Trophoblast cell (in vitro differentiated cells and primary cell): Measurements from ENCODE around the gene CHERP.

Source experiments
- DNase-seq, 2 donors: peaks; one replicate each; pipeline ENCODE4 v3.0.0-alpha.2; 2016
- H2AFZ ChIP-seq: 2 replicates; pipeline ENCODE4 v1.6.1; 2013; ENCODE audit warnings: low read length, moderate library complexity, mild to moderate bottlenecking; ENCODE audit not compliant: insufficient read depth, poor library complexity
- H2AK5ac ChIP-seq: 2 replicates; pipeline ENCODE4 v1.6.1; 2013; ENCODE audit warnings: mild to moderate bottlenecking, low read length
- H2BK120ac ChIP-seq: 2 replicates; pipeline ENCODE4 v1.6.1; 2013; ENCODE audit warnings: low read length, mild to moderate bottlenecking, moderate library complexity; ENCODE audit not compliant: insufficient read depth, poor library complexity
- H2BK12ac ChIP-seq: 2 replicates; pipeline ENCODE4 v1.6.1; 2013; ENCODE audit warnings: mild to moderate bottlenecking, low read length, moderate library complexity
- H2BK5ac ChIP-seq: 2 replicates; pipeline ENCODE4 v1.6.1; 2013; ENCODE audit warnings: low read length, low read depth, moderate library complexity, mild to moderate bottlenecking; ENCODE audit not compliant: poor library complexity
- H3K14ac ChIP-seq: 2 replicates; pipeline ENCODE4 v1.6.1; 2013; ENCODE audit warnings: mild to moderate bottlenecking, low read length
- H3K18ac ChIP-seq: 2 replicates; pipeline ENCODE4 v1.6.1; 2013; ENCODE audit warnings: mild to moderate bottlenecking, low read length
- H3K23ac ChIP-seq: 2 replicates; pipeline ENCODE4 v1.6.1; 2013; ENCODE audit warnings: low read length
- H3K27ac ChIP-seq: 2 replicates; pipeline ENCODE4 v1.5.1; 2013; ENCODE audit warnings: low read depth, mild to moderate bottlenecking, inconsistent platforms, low read length, moderate library complexity
- H3K27me3 ChIP-seq: 2 replicates; pipeline ENCODE4 v1.6.1; 2013; ENCODE audit warnings: inconsistent platforms, mild to moderate bottlenecking, low read length, moderate library complexity; ENCODE audit not compliant: insufficient read depth
- H3K36me3 ChIP-seq, 2 experiments: 1 replicate in 1 of 2; 2 replicates in 1 of 2; pipeline ENCODE4 v1.6.1; 2013; ENCODE audit warnings: low read length in 2 of 2, mild to moderate bottlenecking in 2 of 2, moderate library complexity in 1 of 2; ENCODE audit not compliant: insufficient read depth in 2 of 2, control insufficient read depth in 1 of 2
- H3K4ac ChIP-seq: 2 replicates; pipeline ENCODE4 v1.6.1; 2013; ENCODE audit warnings: low read depth, mild to moderate bottlenecking, low read length, moderate library complexity
- H3K4me1 ChIP-seq, 2 experiments: 1 replicate in 1 of 2; 2 replicates in 1 of 2; pipeline ENCODE4 v1.6.1; 2013; ENCODE audit warnings: low read length in 2 of 2, mild to moderate bottlenecking in 2 of 2, moderate library complexity in 1 of 2; ENCODE audit not compliant: insufficient read depth in 2 of 2, control insufficient read depth in 1 of 2
- H3K4me2 ChIP-seq: 2 replicates; pipeline ENCODE4 v1.6.1; 2013; ENCODE audit warnings: inconsistent platforms, mild to moderate bottlenecking, low read length, moderate library complexity
- H3K4me3 ChIP-seq: 2 replicates; pipeline ENCODE4 v1.5.1; 2013; ENCODE audit warnings: mild to moderate bottlenecking, low read depth, low read length, inconsistent platforms
- H3K79me1 ChIP-seq: one replicate; pipeline ENCODE4 v1.6.1; 2013; ENCODE audit warnings: low read length
- H3K79me2 ChIP-seq: 2 replicates; pipeline ENCODE4 v1.6.1; 2013; ENCODE audit warnings: low read length, mild to moderate bottlenecking; ENCODE audit not compliant: control insufficient read depth, insufficient read depth, poor library complexity
- H3K9ac ChIP-seq: 2 replicates; pipeline ENCODE4 v1.6.1; 2013; ENCODE audit warnings: mild to moderate bottlenecking, low read length
- H3K9me3 ChIP-seq: 2 replicates; pipeline ENCODE4 v1.6.1; 2013; ENCODE audit warnings: low read depth, mild to moderate bottlenecking, control low read depth, inconsistent platforms, low read length; ENCODE audit not compliant: insufficient read depth
- H4K12ac ChIP-seq: 2 replicates; pipeline ENCODE4 v1.6.1; 2013; ENCODE audit warnings: low read depth, mild to moderate bottlenecking, low read length, moderate library complexity
- H4K8ac ChIP-seq: 2 replicates; pipeline ENCODE4 v1.6.1; 2013; ENCODE audit warnings: low read depth, mild to moderate bottlenecking, low read length, moderate library complexity
- H4K91ac ChIP-seq: one replicate; pipeline ENCODE4 v1.6.1; 2013; ENCODE audit warnings: low read depth, mild to moderate bottlenecking, low read length, moderate library complexity
- WGBS: extraction: QIAGEN DNeasy Blood & Tissue Kit; methylation state at CpG from one replicate; pipeline ENCODE4 v1.1.7; 2013; ENCODE audit warnings: missing lambda C conversion rate; ENCODE audit not compliant: insufficient read length, insufficient coverage; ENCODE audit errors: extremely low coverage; 5-methylcytosine and 5-hydroxymethylcytosine counted together

The CHERP gene

GRCh38 chr19:16587833-16588823 lies 45.9 kb upstream of the CHERP start:
- Histone ChIP-seq H3K27ac (no peak overlapping the region), H2BK5ac (no peak overlapping the region), H2AK5ac (no peak overlapping the region), H3K9ac (no peak overlapping the region), H4K91ac (no peak overlapping the region), H3K4ac (peak overlapping the region; percentile 40), H3K4me1 (peaks cover 44 to 50% of the 10 kb centered on the region in 2 experiments), H4K12ac (no peak overlapping the region), H3K18ac (no peak overlapping the region), H3K23ac (no peak overlapping the region), H3K14ac (no peak overlapping the region), H3K27me3 (no peaks in the 10 kb centered on the region), H2BK12ac (no peak overlapping the region), H2BK120ac (no peak overlapping the region), H3K9me3 (no peaks in the 10 kb centered on the region), H3K4me2 (no peak overlapping the region), H2AFZ (peak overlapping the region; percentile 17), H3K79me2 (peaks cover 15% of the 10 kb centered on the region), H4K8ac (no peak overlapping the region), H3K79me1 (no peaks in the 10 kb centered on the region), H3K36me3 (no peaks in the 10 kb centered on the region), H3K4me3 (no peak overlapping the region)
- peak in 1 of 2 donors; percentile 50 for DNase-seq
- WGBS = no CpG with 5 or more reads among the region's 26 CpGs

GRCh38 chr19:16586991-16587832 lies 45.0 kb upstream of the CHERP start:
- peak in 1 of 2 donors; percentile 25 for DNase-seq
- Histone ChIP-seq H2AK5ac (no peak overlapping the region), H3K9ac (no peak overlapping the region), H3K27ac (no peak overlapping the region), H4K12ac (no peak overlapping the region), H3K4me2 (no peak overlapping the region), H2AFZ (peak overlapping the region; percentile 37), H3K4me1 (peaks cover 50 to 51% of the 10 kb centered on the region in 2 experiments), H3K4ac (peak overlapping the region; percentile 58), H2BK12ac (no peak overlapping the region), H3K27me3 (no peaks in the 10 kb centered on the region), H3K14ac (no peak overlapping the region), H3K36me3 (no peaks in the 10 kb centered on the region), H2BK5ac (no peak overlapping the region), H3K9me3 (no peaks in the 10 kb centered on the region), H3K18ac (no peak overlapping the region), H3K4me3 (no peak overlapping the region), H4K8ac (no peak overlapping the region), H2BK120ac (no peak overlapping the region), H4K91ac (no peak overlapping the region), H3K79me1 (no peaks in the 10 kb centered on the region), H3K23ac (no peak overlapping the region), H3K79me2 (peaks cover 17% of the 10 kb centered on the region)
- no CpG with 5 or more reads among the region's 20 CpGs for WGBS

- H3K79me1 ChIP-seq = peaks cover 2% of the 10 kb centered on the region
- no peak for DNase-seq
- H3K9ac ChIP-seq = no peak overlapping the region
- no peak overlapping the region for H4K12ac ChIP-seq
- H4K91ac ChIP-seq = no peak overlapping the region
- no peak overlapping the region for H2BK5ac ChIP-seq
- H2BK120ac ChIP-seq = no peak overlapping the region
- no peak overlapping the region for H2AK5ac ChIP-seq
- no peak overlapping the region for H3K4me3 ChIP-seq
- H4K8ac ChIP-seq = no peak overlapping the region
- H3K27me3 ChIP-seq = no peaks in the 10 kb centered on the region
- H3K36me3 ChIP-seq = no peaks in the 10 kb centered on the region
- peaks cover 17% of the 10 kb centered on the region for H3K79me2 ChIP-seq
- peaks cover 2% of the 10 kb centered on the region for H3K9me3 ChIP-seq
- no peak overlapping the region for H3K4me2 ChIP-seq
- H3K23ac ChIP-seq = no peak overlapping the region
- no peak overlapping the region for H3K27ac ChIP-seq
- H2BK12ac ChIP-seq = no peak overlapping the region
- WGBS = no CpG with 5 or more reads among the region's 9 CpGs
- H2AFZ ChIP-seq = peak overlapping the region; percentile 13
- peak overlapping the region; percentile 56 for H3K18ac ChIP-seq
- peaks cover 56 to 57% of the 10 kb centered on the region in 2 experiments for H3K4me1 ChIP-seq
- H3K14ac ChIP-seq = no peak overlapping the region
- peak overlapping the region; percentile 44 for H3K4ac ChIP-seq
Measured at GRCh38 chr19:16586477-16586871, 44.2 kb upstream of the CHERP start.

- Histone ChIP-seq H3K14ac (no peak overlapping the region), H3K79me1 (peaks cover 2% of the 10 kb centered on the region), H3K79me2 (peaks cover 17% of the 10 kb centered on the region), H2AK5ac (no peak overlapping the region), H3K4me2 (no peak overlapping the region), H2BK12ac (no peak overlapping the region), H4K91ac (no peak overlapping the region), H3K27ac (no peak overlapping the region), H3K36me3 (no peaks in the 10 kb centered on the region), H3K27me3 (no peaks in the 10 kb centered on the region), H3K9ac (no peak overlapping the region), H3K23ac (no peak overlapping the region), H3K4me3 (no peak overlapping the region), H3K18ac (no peak overlapping the region), H2BK120ac (no peak overlapping the region), H3K4me1 (peaks cover 58 to 61% of the 10 kb centered on the region in 2 experiments), H4K12ac (no peak overlapping the region), H3K4ac (peak overlapping the region; percentile 44), H3K9me3 (peaks cover 2% of the 10 kb centered on the region), H2BK5ac (no peak overlapping the region), H4K8ac (no peak overlapping the region), H2AFZ (peak overlapping the region; percentile 13)
- DNase-seq = peak in 1 of 2 donors; percentile 40
- no CpG with 5 or more reads among the region's 11 CpGs for WGBS
Measured at GRCh38 chr19:16585808-16586476, 43.7 kb upstream of the CHERP start.
